ENCODE data around the gene CYBC1.
"Not testable (repeated sequence)": the region's sequence is repeated elsewhere in the genome, so short reads cannot be mapped to it uniquely, and the experiment has no call there.

The CYBC1 gene

GRCh38 chr17:82415336-82415735 is 35.2 kb downstream of the CYBC1 start:
- Histone ChIP-seq H3K9ac (ENCODE audit: low read depth, low read length, poor library complexity) (no peak overlapping the region), H3K27me3 (ENCODE audit: control insufficient read depth in 3 of 3, insufficient read depth in 3 of 3, low read depth in 1 of 3, low read length in 3 of 3) (peaks cover 0 to 2% (median 0%) of the 10 kb centered on the region in 3 experiments), H3K14ac (ENCODE audit: low read length) (no peak overlapping the region), H3K9me3 (replicated peaks in 1 of 2; ENCODE audit: control insufficient read depth in 2 of 2, insufficient read depth in 1 of 2, low read depth in 1 of 2, low read length in 2 of 2) (no peaks in the 10 kb centered on the region), H4K91ac (ENCODE audit: low read depth, low read length, poor library complexity) (no peak overlapping the region), H3K4me1 (ENCODE audit: control insufficient read depth in 2 of 2, insufficient read depth in 1 of 2, low read depth in 1 of 2, low read length in 2 of 2) (peaks cover 5% of the 10 kb centered on the region in 2 donors), H2AK5ac (ENCODE audit: low read depth, low read length) (no peak overlapping the region), H3K18ac (ENCODE audit: low read length) (no peak overlapping the region), H3K4me2 (ENCODE audit: insufficient read depth, low read length, poor library complexity, severe bottlenecking) (no peak overlapping the region), H3K79me1 (ENCODE audit: low read depth, low read length) (peaks cover 4% of the 10 kb centered on the region), H3K36me3 (replicated peaks in 1 of 2; ENCODE audit: control insufficient read depth in 2 of 2, insufficient read depth in 2 of 2, low read length in 2 of 2) (peaks cover 5 to 26% of the 10 kb centered on the region in 2 donors), H2BK15ac (ENCODE audit: low read length) (no peak overlapping the region), H2AFZ (ENCODE audit: low read length) (no peak overlapping the region), H3K4ac (ENCODE audit: low read length) (no peak overlapping the region), H2BK120ac (ENCODE audit: low read depth, low read length) (no peak overlapping the region), H2BK5ac (ENCODE audit: low read length) (no peak overlapping the region), H3K23ac (ENCODE audit: low read depth, low read length, poor library complexity) (no peak overlapping the region), H4K8ac (ENCODE audit: low read depth, low read length) (no peak overlapping the region), H2BK12ac (ENCODE audit: low read length) (no peak overlapping the region), H3K27ac (replicated peaks; ENCODE audit: low read length) (no peak overlapping the region), H3K4me3 (ENCODE audit: low read length in 2 of 2) (no peak overlapping the region)
- no peak for DNase-seq (ENCODE audit: low spot score)
- WGBS, 2 donors (ENCODE audit: extremely low coverage in 2 of 2, insufficient read length in 2 of 2, insufficient replicate concordance in 1 of 2) = no CpG with 5 or more reads among the region's 26 CpGs

DNA sequence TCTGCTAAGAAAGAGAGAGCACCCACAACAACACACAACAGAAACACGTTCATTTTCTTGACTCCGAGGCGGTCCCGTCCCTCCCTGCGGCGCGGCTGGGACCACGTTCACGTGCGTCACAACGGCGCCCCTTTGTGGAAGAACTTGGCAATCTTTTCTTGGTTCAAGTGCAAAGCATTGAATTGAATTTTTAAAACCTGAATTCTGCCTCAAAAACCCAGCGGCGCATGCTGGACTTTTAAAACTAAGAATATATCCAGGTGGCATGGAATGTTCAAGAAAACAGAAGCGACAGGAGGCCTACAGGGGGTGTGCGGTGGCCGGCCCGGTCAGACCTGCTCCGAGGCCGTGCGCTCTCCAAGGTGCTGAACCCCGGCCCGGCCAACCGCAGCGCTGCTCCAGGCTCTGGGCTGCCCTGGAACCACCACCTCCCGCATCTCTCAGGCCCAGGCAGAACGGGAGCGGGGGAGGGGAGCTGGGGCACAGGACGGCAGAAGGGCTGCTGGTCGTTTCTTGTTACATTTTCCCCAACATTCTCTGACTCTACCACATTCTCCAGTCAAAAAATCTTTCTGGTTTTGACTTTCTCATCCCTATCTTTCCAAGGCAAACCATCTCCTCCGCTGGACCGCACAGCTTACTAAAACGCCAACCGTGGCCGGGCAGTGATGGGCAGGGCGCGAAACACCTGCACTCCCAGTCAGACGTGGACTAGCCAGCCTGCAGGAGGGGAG is 35.8 kb downstream of the CYBC1 start:
- Histone ChIP-seq H3K4me1 (ENCODE audit: control insufficient read depth in 2 of 2, insufficient read depth in 1 of 2, low read depth in 1 of 2, low read length in 2 of 2) (peaks cover 5% of the 10 kb centered on the region in 2 donors), H3K36me3 (replicated peaks in 1 of 2; ENCODE audit: control insufficient read depth in 2 of 2, insufficient read depth in 2 of 2, low read length in 2 of 2) (peaks cover 3 to 19% of the 10 kb centered on the region in 2 donors), H3K79me1 (ENCODE audit: low read depth, low read length) (peaks cover 4% of the 10 kb centered on the region), H3K14ac (ENCODE audit: low read length) (no peak overlapping the region), H3K4ac (ENCODE audit: low read length) (no peak overlapping the region), H3K9ac (ENCODE audit: low read depth, low read length, poor library complexity) (no peak overlapping the region), H4K91ac (ENCODE audit: low read depth, low read length, poor library complexity) (no peak overlapping the region), H2AK5ac (ENCODE audit: low read depth, low read length) (no peak overlapping the region), H3K4me3 (ENCODE audit: low read length in 2 of 2) (no peak overlapping the region), H2BK120ac (ENCODE audit: low read depth, low read length) (no peak overlapping the region), H3K23ac (ENCODE audit: low read depth, low read length, poor library complexity) (no peak overlapping the region), H3K4me2 (ENCODE audit: insufficient read depth, low read length, poor library complexity, severe bottlenecking) (no peak overlapping the region), H3K18ac (ENCODE audit: low read length) (no peak overlapping the region), H2BK12ac (ENCODE audit: low read length) (no peak overlapping the region), H4K8ac (ENCODE audit: low read depth, low read length) (no peak overlapping the region), H2BK5ac (ENCODE audit: low read length) (no peak overlapping the region), H2BK15ac (ENCODE audit: low read length) (no peak overlapping the region), H3K9me3 (replicated peaks in 1 of 2; ENCODE audit: control insufficient read depth in 2 of 2, insufficient read depth in 1 of 2, low read depth in 1 of 2, low read length in 2 of 2) (no peaks in the 10 kb centered on the region), H3K27ac (replicated peaks; ENCODE audit: low read length) (no peak overlapping the region), H3K27me3 (ENCODE audit: control insufficient read depth in 3 of 3, insufficient read depth in 3 of 3, low read depth in 1 of 3, low read length in 3 of 3) (peaks cover 0 to 2% (median 0%) of the 10 kb centered on the region in 3 experiments), H2AFZ (ENCODE audit: low read length) (no peak overlapping the region)
- no CpG with 5 or more reads among the region's 38 CpGs for WGBS, 2 donors (ENCODE audit: extremely low coverage in 2 of 2, insufficient read length in 2 of 2, insufficient replicate concordance in 1 of 2)
- DNase-seq (ENCODE audit: low spot score) = peak; percentile 76

DNA sequence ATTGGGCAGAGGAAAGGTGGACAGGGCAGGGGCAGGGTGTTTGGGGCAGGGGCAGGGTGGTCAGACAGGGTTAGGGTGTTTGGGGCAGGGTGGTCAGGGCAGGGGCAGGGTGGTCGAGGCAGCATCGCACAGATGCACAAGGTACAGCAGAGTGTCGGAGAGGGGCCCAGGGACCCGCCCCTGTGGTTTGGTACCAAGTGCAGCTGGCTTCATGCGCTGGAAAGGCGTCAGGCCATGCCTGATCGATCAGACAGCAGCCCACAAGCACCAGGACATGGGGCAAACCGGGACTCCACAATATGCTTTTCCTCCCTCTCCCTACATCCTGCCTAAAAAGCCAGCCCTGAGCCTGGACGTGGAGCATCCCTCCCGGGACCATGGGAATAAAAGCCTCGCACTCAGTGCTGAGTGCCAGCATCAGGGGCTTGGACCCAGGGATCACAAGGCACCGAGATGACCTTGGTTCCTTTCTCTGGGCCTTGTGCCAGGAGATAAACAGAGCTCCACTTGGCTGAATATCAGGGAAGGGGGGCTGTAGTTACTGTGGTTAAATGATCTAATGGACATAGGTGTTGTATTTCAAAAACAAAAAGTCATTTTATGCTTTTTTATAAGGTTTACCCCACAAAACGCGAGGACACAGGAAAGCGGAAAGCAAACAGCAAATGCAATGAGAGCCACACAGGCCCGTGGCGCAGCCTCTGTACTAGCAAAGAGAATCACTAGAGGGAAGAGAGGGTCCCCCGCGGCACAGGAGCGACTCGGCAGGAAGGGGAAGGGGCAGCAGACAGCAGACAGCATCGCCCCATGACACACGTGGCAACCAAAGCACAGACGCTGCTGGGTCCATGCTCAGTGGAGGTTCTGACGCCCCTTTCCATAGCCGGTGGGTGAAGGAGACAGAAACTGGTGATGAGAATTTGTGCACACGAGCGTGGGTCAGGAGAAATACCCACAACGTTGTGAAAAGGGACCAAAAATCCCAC is 37.7 kb downstream of the CYBC1 start:
- peaks cover 0 to 2% (median 0%) of the 10 kb centered on the region in 3 experiments for H3K27me3 ChIP-seq (ENCODE audit: control insufficient read depth in 3 of 3, insufficient read depth in 3 of 3, low read depth in 1 of 3, low read length in 3 of 3)

DNA sequence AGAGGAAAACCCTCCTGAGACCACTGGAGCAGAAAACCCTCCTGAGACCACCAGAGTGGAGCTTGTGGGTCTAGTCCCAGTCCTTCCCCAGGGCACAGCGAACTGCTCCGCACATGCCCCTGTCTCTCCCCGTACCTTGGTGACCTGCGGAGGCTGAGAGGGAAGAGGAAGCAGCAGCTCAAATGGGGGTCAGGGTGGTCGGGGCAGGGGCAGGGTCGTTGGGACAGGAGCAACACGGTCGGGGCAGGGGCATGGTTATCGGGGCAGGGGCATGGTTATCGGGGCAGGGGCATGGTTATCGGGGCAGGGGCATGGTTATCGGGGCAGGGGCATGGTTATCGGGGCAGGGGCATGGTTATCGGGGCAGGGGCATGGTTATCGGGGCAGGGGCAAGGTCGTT is 38.5 kb downstream of the CYBC1 start:
- peaks cover 3 to 17% of the 10 kb centered on the region in 2 donors for H3K36me3 ChIP-seq (replicated peaks in 1 of 2; ENCODE audit: control insufficient read depth in 2 of 2, insufficient read depth in 2 of 2, low read length in 2 of 2)
- not testable (repeated sequence) for H2AK5ac ChIP-seq (ENCODE audit: low read depth, low read length); H4K91ac ChIP-seq (ENCODE audit: low read depth, low read length, poor library complexity); H3K4me2 ChIP-seq (ENCODE audit: insufficient read depth, low read length, poor library complexity, severe bottlenecking); H3K14ac ChIP-seq (ENCODE audit: low read length); H3K27ac ChIP-seq (replicated peaks; ENCODE audit: low read length); H3K79me1 ChIP-seq (ENCODE audit: low read depth, low read length); H4K8ac ChIP-seq (ENCODE audit: low read depth, low read length); H3K18ac ChIP-seq (ENCODE audit: low read length); H3K23ac ChIP-seq (ENCODE audit: low read depth, low read length, poor library complexity); H3K9me3 ChIP-seq (replicated peaks in 1 of 2; ENCODE audit: control insufficient read depth in 2 of 2, insufficient read depth in 1 of 2, low read depth in 1 of 2, low read length in 2 of 2); H3K4me1 ChIP-seq (ENCODE audit: control insufficient read depth in 2 of 2, insufficient read depth in 1 of 2, low read depth in 1 of 2, low read length in 2 of 2); H2BK15ac ChIP-seq (ENCODE audit: low read length); H2AFZ ChIP-seq (ENCODE audit: low read length); H2BK5ac ChIP-seq (ENCODE audit: low read length); H3K27me3 ChIP-seq (ENCODE audit: control insufficient read depth in 3 of 3, insufficient read depth in 3 of 3, low read depth in 1 of 3, low read length in 3 of 3); DNase-seq (ENCODE audit: low spot score); H3K4me3 ChIP-seq (ENCODE audit: low read length in 2 of 2); H3K4ac ChIP-seq (ENCODE audit: low read length); H2BK12ac ChIP-seq (ENCODE audit: low read length); H3K9ac ChIP-seq (ENCODE audit: low read depth, low read length, poor library complexity); H2BK120ac ChIP-seq (ENCODE audit: low read depth, low read length)
- WGBS, 2 donors (ENCODE audit: extremely low coverage in 2 of 2, insufficient read length in 2 of 2, insufficient replicate concordance in 1 of 2) = no CpG with 5 or more reads among the region's 16 CpGs

More for the DNA sequence above, 37.7 kb downstream of the CYBC1 start:
- Histone ChIP-seq H3K9me3 (replicated peaks in 1 of 2; ENCODE audit: control insufficient read depth in 2 of 2, insufficient read depth in 1 of 2, low read depth in 1 of 2, low read length in 2 of 2) (no peaks in the 10 kb centered on the region), H2AK5ac (ENCODE audit: low read depth, low read length) (no peak overlapping the region), H3K23ac (ENCODE audit: low read depth, low read length, poor library complexity) (peak overlapping the region; percentile 73), H3K18ac (ENCODE audit: low read length) (no peak overlapping the region), H2AFZ (ENCODE audit: low read length) (no peak overlapping the region), H4K91ac (ENCODE audit: low read depth, low read length, poor library complexity) (no peak overlapping the region), H4K8ac (ENCODE audit: low read depth, low read length) (no peak overlapping the region), H2BK5ac (ENCODE audit: low read length) (peak overlapping the region; percentile 75), H3K4ac (ENCODE audit: low read length) (no peak overlapping the region), H3K4me2 (ENCODE audit: insufficient read depth, low read length, poor library complexity, severe bottlenecking) (no peak overlapping the region), H2BK15ac (ENCODE audit: low read length) (no peak overlapping the region), H2BK12ac (ENCODE audit: low read length) (no peak overlapping the region), H3K9ac (ENCODE audit: low read depth, low read length, poor library complexity) (no peak overlapping the region), H2BK120ac (ENCODE audit: low read depth, low read length) (no peak overlapping the region), H3K14ac (ENCODE audit: low read length) (no peak overlapping the region), H3K27ac (replicated peaks; ENCODE audit: low read length) (no peak overlapping the region), H3K79me1 (ENCODE audit: low read depth, low read length) (peaks cover 3% of the 10 kb centered on the region), H3K4me3 (ENCODE audit: low read length in 2 of 2) (no peak overlapping the region), H3K36me3 (replicated peaks in 1 of 2; ENCODE audit: control insufficient read depth in 2 of 2, insufficient read depth in 2 of 2, low read length in 2 of 2) (peaks cover 3 to 17% of the 10 kb centered on the region in 2 donors), H3K4me1 (ENCODE audit: control insufficient read depth in 2 of 2, insufficient read depth in 1 of 2, low read depth in 1 of 2, low read length in 2 of 2) (peaks cover 2 to 3% of the 10 kb centered on the region in 2 donors)
- no CpG with 5 or more reads among the region's 29 CpGs for WGBS, 2 donors (ENCODE audit: extremely low coverage in 2 of 2, insufficient read length in 2 of 2, insufficient replicate concordance in 1 of 2)
- DNase-seq (ENCODE audit: low spot score) = no peak

Data from neuronal stem cell (in vitro differentiated cells).